SJSA1 (cell line): ENCODE measurements around the gene RRAD. TPM values are rescaled to one million over a fixed set of nuclear protein-coding genes. Genes with fewer than 3 reads are reported as not detected.
"Not testable (repeated sequence)": the region's sequence is repeated elsewhere in the genome, so short reads cannot be mapped to it uniquely, and the experiment has no call there.

Source experiments
- DNase-seq, 2 experiments: peaks; one replicate each; pipeline ENCODE4 v3.0.0-alpha.2; 2015 to 2020; ENCODE audit warnings: low spot score in 2 of 2, low read depth in 1 of 2
- H3K27ac ChIP-seq: fragments of 250-450 bp; sonication (Bioruptor Pico); 2 replicates; pipeline ENCODE4 v1.5.1; 2020; ENCODE audit warnings: mild to moderate bottlenecking, moderate library complexity
- H3K27me3 ChIP-seq: fragments of 250-450 bp; sonication (Bioruptor Pico); replicated peaks from 2 replicates; pipeline ENCODE4 v1.5.1; 2020; ENCODE audit warnings: mild to moderate bottlenecking, moderate library complexity
- H3K36me3 ChIP-seq: fragments of 250-450 bp; sonication (Bioruptor Pico); 2 replicates; pipeline ENCODE4 v1.5.1; 2020; ENCODE audit warnings: mild to moderate bottlenecking
- H3K4me1 ChIP-seq: fragments of 250-450 bp; sonication (Bioruptor Pico); replicated peaks from 2 replicates; pipeline ENCODE4 v1.6.1; 2021; ENCODE audit warnings: mild to moderate bottlenecking
- H3K4me3 ChIP-seq: fragments of 250-450 bp; sonication (Bioruptor Pico); 2 replicates; pipeline ENCODE4 v1.5.1; 2020; ENCODE audit warnings: mild to moderate bottlenecking
- H3K9me3 ChIP-seq: fragments of 250-450 bp; sonication (Bioruptor Pico); replicated peaks from 2 replicates; pipeline ENCODE4 v1.5.1; 2020; ENCODE audit warnings: mild to moderate bottlenecking
- total RNA-seq: library from RNA; depleted of rRNA; stranded (reverse); fragments of >200 nt; shearing (Covaris generic); gene quantifications from 2 replicates; pipeline ENCODE4 v1.2.3, GENCODE V29; 2014

Gene RRAD
- total RNA-seq, 1 experiment from 2014 or later = 0.39 TPM

DNA sequence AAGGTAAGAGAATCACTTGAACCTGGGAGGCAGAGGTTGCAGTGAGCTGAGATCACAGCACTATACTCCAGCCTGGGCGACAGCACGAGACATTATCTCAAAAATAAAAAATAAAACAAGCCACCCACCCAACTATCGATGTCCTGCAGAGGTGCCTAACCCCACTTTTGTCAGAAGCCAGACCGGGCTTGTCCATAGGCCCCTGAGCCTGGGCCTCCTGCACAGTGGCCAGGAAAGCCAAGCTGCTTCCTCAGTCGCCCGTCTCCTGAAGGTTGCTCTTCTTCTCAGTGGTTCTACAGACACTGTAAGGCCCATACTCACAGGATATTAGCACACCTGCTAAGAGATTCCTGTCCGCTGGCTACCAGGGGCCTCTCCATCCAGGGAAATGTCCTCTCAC lies 21.2 kb upstream of the RRAD start:
- DNase-seq = no peak
- Histone ChIP-seq H3K9me3 (peaks cover 4% of the 10 kb centered on the region; the same call in 1 of the 2 replicates), H3K27me3 (peaks cover 3% of the 10 kb centered on the region; the same call in 1 of the 2 replicates), H3K4me3 (no peak overlapping the region), H3K36me3 (peaks cover 24% of the 10 kb centered on the region), H3K4me1 (peaks cover 11% of the 10 kb centered on the region), H3K27ac (no peak overlapping the region)

DNA sequence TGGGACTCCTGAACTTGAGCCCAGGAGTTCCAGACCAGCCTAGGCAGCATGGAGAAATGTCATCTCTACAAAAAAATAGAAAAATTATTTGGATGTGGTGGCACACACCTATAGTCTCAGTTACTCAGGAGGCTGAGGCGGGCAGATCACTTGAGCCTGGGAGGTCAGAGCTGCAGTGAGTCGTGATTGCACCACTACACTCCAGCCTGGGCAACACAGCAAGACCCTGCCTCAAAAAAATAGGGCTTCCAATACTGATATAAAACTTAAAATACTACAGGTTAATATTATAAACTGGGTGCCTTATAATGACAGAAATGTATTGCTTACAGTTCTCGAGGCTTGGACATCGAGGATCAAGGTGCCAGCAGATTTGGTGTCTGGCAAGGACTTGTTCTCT lies 20.6 kb upstream of the RRAD start:
- Histone ChIP-seq H3K27ac (no peak overlapping the region), H3K9me3 (peaks cover under 1% of the 10 kb centered on the region; the same call in 1 of the 2 replicates), H3K4me3 (no peak overlapping the region), H3K27me3 (peaks cover 3% of the 10 kb centered on the region; the same call in 1 of the 2 replicates), H3K36me3 (peaks cover 30% of the 10 kb centered on the region), H3K4me1 (peaks cover 11% of the 10 kb centered on the region)
- DNase-seq = no peak

GRCh38 chr16:66944971-66945370 lies 19.6 kb upstream of the RRAD start:
- DNase-seq = not testable (repeated sequence)

DNA sequence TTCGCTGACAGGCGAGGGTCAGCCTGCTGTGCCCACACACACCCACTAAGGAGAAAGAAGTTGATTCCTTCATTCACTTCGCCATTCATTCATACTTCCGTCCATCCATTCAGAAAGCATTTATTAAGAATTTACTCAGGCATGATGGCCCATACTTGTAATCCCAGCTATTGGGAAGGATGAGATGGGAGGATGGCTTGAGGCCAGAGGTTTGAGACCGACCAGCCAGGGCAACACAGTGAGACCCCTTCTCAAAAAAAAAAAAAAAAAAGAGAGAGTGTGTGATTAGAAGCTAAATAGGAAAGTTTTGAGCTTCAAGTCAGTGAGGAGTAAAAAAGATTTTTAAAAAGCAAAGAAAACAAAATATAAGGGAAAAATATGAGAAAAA lies 18.7 kb upstream of the RRAD start:
- H3K27ac ChIP-seq = no peak overlapping the region
- H3K36me3 ChIP-seq = peaks cover 49% of the 10 kb centered on the region
- H3K4me1 ChIP-seq = peaks cover 11% of the 10 kb centered on the region
- H3K4me3 ChIP-seq = no peak overlapping the region
- peaks cover under 1% of the 10 kb centered on the region; the same call in 1 of the 2 replicates for H3K27me3 ChIP-seq
- H3K9me3 ChIP-seq = no peaks in the 10 kb centered on the region
- no peak for DNase-seq

More at GRCh38 chr16:66944971-66945370, 19.6 kb upstream of the RRAD start:
- Histone ChIP-seq H3K4me1 (peaks cover 11% of the 10 kb centered on the region), H3K36me3 (peaks cover 40% of the 10 kb centered on the region)
- not testable (repeated sequence) for H3K27ac ChIP-seq, H3K4me3 ChIP-seq, H3K9me3 ChIP-seq, H3K27me3 ChIP-seq

DNA sequence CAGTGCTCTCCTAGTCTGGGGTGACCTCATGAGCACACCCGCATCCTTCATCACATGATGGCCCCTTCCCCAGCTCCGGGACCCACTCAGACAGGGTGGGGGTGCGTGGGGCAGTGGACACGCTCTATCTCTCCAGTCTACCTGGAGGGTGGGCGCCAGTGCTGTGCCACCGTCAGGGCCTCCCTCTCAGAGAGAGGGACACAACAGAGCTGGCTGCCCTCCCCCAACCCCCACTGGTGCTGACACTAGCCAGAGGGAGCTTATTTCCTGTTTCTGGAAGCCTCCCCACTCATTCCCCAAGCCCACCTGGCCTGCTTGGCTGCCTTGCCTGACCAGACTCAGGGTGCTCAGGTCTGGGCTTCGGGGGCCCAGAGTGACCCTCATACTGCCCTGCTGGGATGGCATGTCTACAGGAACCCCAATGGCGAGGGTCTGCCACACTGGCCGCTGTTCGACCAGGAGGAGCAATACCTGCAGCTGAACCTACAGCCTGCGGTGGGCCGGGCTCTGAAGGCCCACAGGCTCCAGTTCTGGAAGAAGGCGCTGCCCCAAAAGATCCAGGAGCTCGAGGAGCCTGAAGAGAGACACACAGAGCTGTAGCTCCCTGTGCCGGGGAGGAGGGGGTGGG lies 18.2 kb upstream of the RRAD start:
- no peak overlapping the region for H3K4me3 ChIP-seq
- H3K9me3 ChIP-seq = no peaks in the 10 kb centered on the region
- H3K4me1 ChIP-seq = peaks cover 10% of the 10 kb centered on the region
- H3K27ac ChIP-seq = no peak overlapping the region
- no peak for DNase-seq
- peaks cover 54% of the 10 kb centered on the region for H3K36me3 ChIP-seq
- no peaks in the 10 kb centered on the region; the same call in 1 of the 2 replicates for H3K27me3 ChIP-seq

GRCh38 chr16:66942981-66943380 lies 17.6 kb upstream of the RRAD start:
- Histone ChIP-seq H3K27ac (no peak overlapping the region), H3K4me1 (peaks cover 6% of the 10 kb centered on the region; the same call in 1 of the 2 replicates), H3K4me3 (no peak overlapping the region), H3K9me3 (no peaks in the 10 kb centered on the region), H3K36me3 (peaks cover 58% of the 10 kb centered on the region), H3K27me3 (no peaks in the 10 kb centered on the region; the same call in 1 of the 2 replicates)
- DNase-seq = no peak

- Histone ChIP-seq H3K4me1 (peaks cover 5% of the 10 kb centered on the region), H3K4me3 (no peak overlapping the region), H3K27me3 (no peaks in the 10 kb centered on the region), H3K36me3 (peaks cover 79% of the 10 kb centered on the region), H3K27ac (no peak overlapping the region), H3K9me3 (no peaks in the 10 kb centered on the region)
- no peak for DNase-seq
Measured at GRCh38 chr16:66940236-66940635, 14.9 kb upstream of the RRAD start.

DNA sequence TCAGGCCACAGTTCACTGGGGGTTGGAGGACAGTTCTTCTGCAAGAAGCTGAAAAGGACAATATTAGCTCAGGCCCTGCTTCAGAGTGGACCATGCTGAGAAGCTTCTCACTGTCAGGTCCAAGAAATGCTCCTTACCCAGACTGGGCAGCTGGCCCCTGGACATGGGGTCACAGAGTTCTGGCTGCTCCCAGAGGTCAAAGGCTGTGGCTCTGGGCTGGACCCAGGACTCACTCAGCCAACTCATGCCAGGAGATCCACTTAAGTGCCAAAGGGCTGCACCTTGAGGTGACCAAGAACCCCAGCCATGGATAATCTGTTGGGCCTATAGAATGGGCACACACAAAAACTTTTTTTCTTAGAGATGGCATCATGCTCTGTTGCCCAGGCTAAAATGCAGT lies 14.0 kb upstream of the RRAD start:
- Histone ChIP-seq H3K9me3 (no peaks in the 10 kb centered on the region), H3K36me3 (peaks cover 80% of the 10 kb centered on the region), H3K4me3 (no peak overlapping the region), H3K27me3 (no peaks in the 10 kb centered on the region), H3K4me1 (peaks cover 6% of the 10 kb centered on the region), H3K27ac (no peak overlapping the region)
- DNase-seq = no peak

- H3K27ac ChIP-seq = no peak overlapping the region
- H3K27me3 ChIP-seq = no peaks in the 10 kb centered on the region
- no peaks in the 10 kb centered on the region for H3K9me3 ChIP-seq
- H3K4me3 ChIP-seq = no peak overlapping the region
- DNase-seq = no peak
- peaks cover 15% of the 10 kb centered on the region for H3K4me1 ChIP-seq
- peaks cover 77% of the 10 kb centered on the region for H3K36me3 ChIP-seq
Measured at GRCh38 chr16:66937725-66938337, 12.5 kb upstream of the RRAD start.

GRCh38 chr16:66936889-66937554 lies 11.7 kb upstream of the RRAD start:
- no peaks in the 10 kb centered on the region for H3K27me3 ChIP-seq
- H3K4me3 ChIP-seq = no peak overlapping the region
- no peak overlapping the region for H3K27ac ChIP-seq
- H3K9me3 ChIP-seq = no peaks in the 10 kb centered on the region
- H3K36me3 ChIP-seq = peaks cover 75% of the 10 kb centered on the region
- H3K4me1 ChIP-seq = peaks cover 16% of the 10 kb centered on the region
- DNase-seq = no peak

DNA sequence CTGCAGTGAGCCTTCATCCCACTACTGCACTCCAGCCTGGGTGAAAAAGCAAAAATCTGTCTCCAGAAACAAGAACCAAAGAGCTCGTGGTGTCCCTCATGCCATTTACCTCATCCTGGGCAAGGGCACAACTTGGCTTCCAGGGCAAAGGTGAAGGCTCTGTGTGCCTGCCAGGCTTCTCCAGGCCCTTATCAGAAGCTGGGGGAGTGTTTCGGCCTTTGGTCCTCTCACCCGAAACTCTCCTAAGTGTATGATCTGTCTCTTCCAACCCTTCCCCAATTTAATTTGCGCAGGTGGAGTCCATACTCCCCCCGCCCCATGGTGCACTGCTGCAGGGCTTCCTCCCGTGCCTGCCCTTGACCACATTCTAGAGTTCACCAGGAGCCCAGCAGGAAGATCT lies 11.1 kb upstream of the RRAD start:
- DNase-seq = no peak
- no peak overlapping the region for H3K27ac ChIP-seq

GRCh38 chr16:66935314-66936011 lies 10.1 kb upstream of the RRAD start, which contains the start of gene CES2:
Gene CES2, plus strand, starts transcription at chr16:66935516. Its CDS starts 120 bp downstream, at chr16:66935636.
- H3K9me3 ChIP-seq = no peaks in the 10 kb centered on the region
- H3K36me3 ChIP-seq = peaks cover 67% of the 10 kb centered on the region
- H3K4me1 ChIP-seq = peaks cover 16% of the 10 kb centered on the region
- DNase-seq = peak in 1 of 2 experiments; percentile 41
- H3K27me3 ChIP-seq = no peaks in the 10 kb centered on the region
- H3K27ac ChIP-seq = peak within 1 kb of the TSS; percentile 49
- peak within 1 kb of the TSS; percentile 77 for H3K4me3 ChIP-seq

More for the DNA sequence above, 11.1 kb upstream of the RRAD start:
- no peaks in the 10 kb centered on the region for H3K27me3 ChIP-seq
- peaks cover 16% of the 10 kb centered on the region for H3K4me1 ChIP-seq
- H3K36me3 ChIP-seq = peaks cover 75% of the 10 kb centered on the region
- H3K4me3 ChIP-seq = no peak overlapping the region
- no peaks in the 10 kb centered on the region for H3K9me3 ChIP-seq

DNA sequence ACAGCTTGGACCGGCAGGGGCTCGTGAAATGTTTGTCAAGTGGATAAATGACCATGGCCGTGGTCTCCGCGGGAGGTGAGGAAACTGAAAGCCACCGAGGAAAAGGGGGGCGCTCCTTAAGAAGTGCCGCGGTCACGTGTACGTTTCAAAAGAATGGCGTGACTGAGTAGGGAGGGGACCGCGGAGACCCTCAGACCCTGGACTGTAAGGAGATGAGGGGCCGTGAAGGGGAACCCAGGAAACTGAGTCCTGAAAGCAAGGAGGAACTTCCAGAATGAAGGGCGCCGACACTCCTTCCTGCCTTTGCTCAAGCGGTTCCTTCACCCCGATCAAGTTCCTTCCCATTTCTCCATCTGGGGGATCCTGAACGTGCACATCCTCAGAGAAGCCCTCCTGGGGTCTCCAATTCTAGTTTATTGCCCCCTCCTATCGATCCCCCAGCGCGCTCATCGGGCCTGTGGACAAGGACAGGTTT lies 9.5 kb upstream of the RRAD start:
- H3K4me1 ChIP-seq = peaks cover 16% of the 10 kb centered on the region
- not testable (repeated sequence) for H3K27me3 ChIP-seq, H3K9me3 ChIP-seq
- DNase-seq = peak in 1 of 2 experiments; percentile 40
- peaks cover 62% of the 10 kb centered on the region for H3K36me3 ChIP-seq
- H3K27ac ChIP-seq = peak overlapping the region; percentile 49
- H3K4me3 ChIP-seq = peak overlapping the region; percentile 77
